Measurements from ENCODE around the gene EPHA2.
A peak's percentile ranks its signal among the peaks of the same experiment; 100 is the strongest.
"Not testable (repeated sequence)": the region's sequence is repeated elsewhere in the genome, so short reads cannot be mapped to it uniquely, and the experiment has no call there.

EPHA2 gene

GRCh38 chr1:16167331-16168143, 11.7 kb upstream of the EPHA2 start:
- DNase-seq = peak; percentile 77 to 78

GRCh38 chr1:16166117-16166516, 10.2 kb upstream of the EPHA2 start:
- DNase-seq = no peak

GRCh38 chr1:16165548-16165947, 9.7 kb upstream of the EPHA2 start:
- no peak for DNase-seq

GRCh38 chr1:16165073-16165364, 9.2 kb upstream of the EPHA2 start:
- DNase-seq = no peak

GRCh38 chr1:16164213-16165072, 8.6 kb upstream of the EPHA2 start:
- no peak for DNase-seq

- not testable (repeated sequence) for DNase-seq
These were observed 7.8 kb upstream of the EPHA2 start for GRCh38 chr1:16163608-16164212.

- peak; percentile 70 to 78 for DNase-seq
These were observed 6.4 kb upstream of the EPHA2 start for GRCh38 chr1:16162163-16162822.

GRCh38 chr1:16161717-16162116, 5.8 kb upstream of the EPHA2 start:
- no peak for DNase-seq

- no peak for DNase-seq
These were observed 3.3 kb upstream of the EPHA2 start for GRCh38 chr1:16158993-16159831.

- DNase-seq = peak; percentile 25 to 46
These were observed 2.2 kb upstream of the EPHA2 start for GRCh38 chr1:16158025-16158424.

GRCh38 chr1:16156848-16157495, 1.1 kb upstream of the EPHA2 start:
- no peak for DNase-seq

GRCh38 chr1:16153999-16154673, 1.7 kb downstream of the EPHA2 start:
- DNase-seq = no peak

- no peak for DNase-seq
These were observed 2.5 kb downstream of the EPHA2 start for GRCh38 chr1:16153096-16153998.

GRCh38 chr1:16152481-16153087, 3.3 kb downstream of the EPHA2 start:
- DNase-seq = no peak

GRCh38 chr1:16151995-16152384, 3.9 kb downstream of the EPHA2 start:
- DNase-seq = no peak

GRCh38 chr1:16151196-16151994, 4.5 kb downstream of the EPHA2 start:
- no peak for DNase-seq

- DNase-seq = no peak
These were observed 5.4 kb downstream of the EPHA2 start for GRCh38 chr1:16150508-16150907.

GRCh38 chr1:16149702-16150488, 6.0 kb downstream of the EPHA2 start:
- no peak for DNase-seq

Measured in CD4-positive, alpha-beta T cell treated with Interleukin-1 beta for 1 hour (primary cell).